Progenitor cell of endocrine pancreas (in vitro differentiated cells): Measurements from ENCODE around the gene TMEM44. TPM values are rescaled to one million over a fixed set of nuclear protein-coding genes. Genes with fewer than 3 reads are reported as not detected.

Experiments used
- DNase-seq: peaks from one replicate; pipeline ENCODE4 v3.0.0; 2021; ENCODE audit warnings: low spot score; ENCODE audit not compliant: unreplicated experiment
- H3K27ac Mint-ChIP-seq: 2 replicates; pipeline ENCODE4 v1.8.0; 2021; ENCODE audit warnings: mild to moderate bottlenecking, moderate library complexity, mixed read lengths
- H3K27me3 Mint-ChIP-seq: 2 replicates; pipeline ENCODE4 v1.8.0; 2021; ENCODE audit warnings: mixed read lengths
- H3K36me3 Mint-ChIP-seq: 2 replicates; pipeline ENCODE4 v1.8.0; 2022; ENCODE audit warnings: mixed read lengths; ENCODE audit not compliant: insufficient read depth
- H3K4me1 Mint-ChIP-seq: 2 replicates; pipeline ENCODE4 v1.8.0; 2021; ENCODE audit warnings: low read depth, mixed read lengths
- H3K4me3 Mint-ChIP-seq: 2 replicates; pipeline ENCODE4 v1.8.0; 2021; ENCODE audit warnings: low read depth, mild to moderate bottlenecking, moderate library complexity, mixed read lengths
- H3K9me3 Mint-ChIP-seq: 2 replicates; pipeline ENCODE4 v1.8.0; 2021; ENCODE audit warnings: low read depth, mixed read lengths
- CTCF ChIP-seq: fragments of 200-600 bp; sonication (generic); IDR thresholded peaks from one replicate; pipeline ENCODE4 v1.5.0; 2021; ENCODE audit warnings: antibody characterized with exemption, mild to moderate bottlenecking; ENCODE audit not compliant: unreplicated experiment
- total RNA-seq: library from RNA; stranded (reverse); gene quantifications from 2 replicates; pipeline ENCODE4 v1.2.1, GENCODE V29; 2021

The TMEM44 gene
- total RNA-seq, 1 donor from 2014 or later: 44.7 TPM

- H3K9me3 Mint-ChIP-seq: no peaks in the 10 kb centered on the region
These were observed 54.1 kb downstream of the TMEM44 start for GRCh38 chr3:194579091-194579606.

GRCh38 chr3:194577986-194578905 lies 55.0 kb downstream of the TMEM44 start:
- Mint-ChIP-seq H3K36me3 (no peaks in the 10 kb centered on the region), H3K4me3 (no peak overlapping the region), H3K9me3 (no peaks in the 10 kb centered on the region), H3K27me3 (no peaks in the 10 kb centered on the region), H3K4me1 (peaks cover 27% of the 10 kb centered on the region), H3K27ac (peak overlapping the region; percentile 76)
- no peak for DNase-seq
- no peak for TF ChIP-seq CTCF

More at GRCh38 chr3:194579091-194579606, 54.1 kb downstream of the TMEM44 start:
- no peak for DNase-seq
- peak overlapping the region; percentile 81 for H3K27ac Mint-ChIP-seq
- H3K27me3 Mint-ChIP-seq: no peaks in the 10 kb centered on the region
- TF ChIP-seq CTCF: no peak
- peaks cover 23% of the 10 kb centered on the region for H3K4me1 Mint-ChIP-seq
- no peak overlapping the region for H3K4me3 Mint-ChIP-seq
- no peaks in the 10 kb centered on the region for H3K36me3 Mint-ChIP-seq

- no peak for DNase-seq
- peaks cover 51% of the 10 kb centered on the region for H3K4me1 Mint-ChIP-seq
These were observed 57.6 kb downstream of the TMEM44 start for GRCh38 chr3:194575484-194576210.

GRCh38 chr3:194574639-194575483 lies 58.4 kb downstream of the TMEM44 start:
- no peak for DNase-seq
- H3K36me3 Mint-ChIP-seq: no peaks in the 10 kb centered on the region
- TF ChIP-seq CTCF: peak; percentile 27
- no peaks in the 10 kb centered on the region for H3K9me3 Mint-ChIP-seq
- no peak overlapping the region for H3K4me3 Mint-ChIP-seq
- peak overlapping the region; percentile 62 for H3K27ac Mint-ChIP-seq
- no peaks in the 10 kb centered on the region for H3K27me3 Mint-ChIP-seq
- H3K4me1 Mint-ChIP-seq: peaks cover 58% of the 10 kb centered on the region

More at GRCh38 chr3:194575484-194576210, 57.6 kb downstream of the TMEM44 start:
- Mint-ChIP-seq H3K27ac (no peak overlapping the region), H3K9me3 (no peaks in the 10 kb centered on the region), H3K36me3 (no peaks in the 10 kb centered on the region), H3K27me3 (no peaks in the 10 kb centered on the region), H3K4me3 (no peak overlapping the region)
- TF ChIP-seq CTCF: no peak
